Heart right ventricle (tissue), 16 donors: ENCODE measurements around the gene CHST11. TPM values are rescaled to one million over a fixed set of nuclear protein-coding genes. Genes with fewer than 3 reads are reported as not detected.

Experiments used
- ATAC-seq, 8 donors: fragments of 200-7000 bp; cut with Tn5 transposase; one replicate each; pipeline ENCODE4 v1.9.1; 2020; ENCODE audit warnings: mild to moderate bottlenecking in 8 of 8, moderate library complexity in 8 of 8, moderate number of reproducible peaks in 1 of 8
- DNase-seq, 2 donors: peaks; one replicate each; pipeline ENCODE4 v3.0.0-alpha.2; 2020
- H3K27ac ChIP-seq, 10 donors: fragments of 200-600 bp; sonication (generic) in 2 of 10; one replicate each; pipeline versions ENCODE4 v1.5.0 to v1.8.0; 2020 to 2022; ENCODE audit warnings: mild to moderate bottlenecking in 3 of 10
- H3K27me3 ChIP-seq, 7 donors: fragments of 200-600 bp; one replicate each; pipeline ENCODE4 v1.8.0; 2021 to 2022; ENCODE audit warnings: mild to moderate bottlenecking in 2 of 7
- H3K36me3 ChIP-seq, 9 donors: fragments of 200-600 bp; sonication (generic) in 1 of 9; one replicate each; pipeline versions ENCODE4 v1.5.0 to v1.8.0; 2020 to 2022; ENCODE audit warnings: mild to moderate bottlenecking in 2 of 9
- H3K4me1 ChIP-seq, 9 donors: fragments of 200-600 bp; sonication (generic) in 1 of 9; one replicate each; pipeline versions ENCODE4 v1.5.0 to v1.8.0; 2020 to 2022; ENCODE audit warnings: mild to moderate bottlenecking in 4 of 9
- H3K4me3 ChIP-seq, 10 donors: fragments of 200-600 bp; sonication (generic) in 2 of 10; one replicate each; pipeline versions ENCODE4 v1.5.0 to v1.8.0; 2020 to 2022; ENCODE audit warnings: mild to moderate bottlenecking in 7 of 10, moderate library complexity in 2 of 10
- H3K9me3 ChIP-seq, 11 donors: fragments of 200-600 bp in 10 of 11; sonication (generic) in 2 of 11; one replicate each; pipeline versions ENCODE4 v1.5.0 to v1.8.0; 2013 to 2022; ENCODE audit warnings: mild to moderate bottlenecking in 2 of 11, control low read depth in 1 of 11, moderate library complexity in 1 of 11
- WGBS, 2 donors: extraction: QIAGEN DNeasy Blood & Tissue Kit; methylation state at CpG; one replicate each; pipeline ENCODE4 v1.1.7; 2013; ENCODE audit warnings: inconsistent platforms in 1 of 2; 5-methylcytosine and 5-hydroxymethylcytosine counted together
- intact Hi-C, 10 donors: fragments of 100-400 bp; cut with DNase I; formaldehyde crosslinking; loops; one replicate each; pipeline versions ENCODE4 v1.11.1 to v1.14.2; 2022
- polyA plus RNA-seq, 2 donors: library from polyadenylated mRNA; stranded (reverse); fragments of 200-250 nt; gene quantifications; one replicate each; pipeline ENCODE4 v1.2.3, GENCODE V29; 2013
- total RNA-seq, 10 donors: library from RNA; stranded (reverse); fragmentation: NEBNext Ultra II Directional in 3 of 10; extraction: Animal tissue kit (Norgen Biotek cat#: 25700) in 3 of 10; gene quantifications; one replicate each; pipeline versions ENCODE4 v1.2.1 to v1.2.4, GENCODE V29; 2021 to 2023
- TF ChIP-seq, protein P1 (sequence below), 9 donors: fragments of 200-600 bp; sonication (generic) in 2 of 9; IDR thresholded peaks; one replicate each; pipeline versions ENCODE4 v1.5.0 to v1.8.0; 2021 to 2022; ENCODE audit warnings: antibody characterized with exemption in 9 of 9, mild to moderate bottlenecking in 5 of 9, moderate library complexity in 1 of 9
- donor health status: Arrhythmogenic right ventricular cardiomyopathy.
- donor health status: ischemic (EF 13 %, LVEDD 7.1; RV severe dilation, severe dysfunction).
- donor health status: healthy with polysubstance abuse.
- donor health status: DM: no; HTN: yes; CAD: no.
- donor health status: DM: no; HTN: no; CAD: no.
- donor health status: ischemic (EF 25% LVEDD 6.9; RV normal size, moderate dysfunction).
- donor health status: ischemic (EF 25% LVEDD 5.7; RV mildly dilated, moderate dysfunction).
- donor health status: healthy.
- donor health status: DM: yes; HTN: yes; CAD: no.
- donor health status: Ischemic cardiomyopathy.
- donor health status: ischemic (EF 35%, LVEDD 5.7; RV mildly dilated, moderate dysfunction).
- donor health status: nonischemic (EF 11% LVEDD 7.7; RV severe dilation, severe dysfunction).
- donor health status: DM: yes; HTN: yes; CAD: no.
- donor health status: PGD.
- donor health status: ischemic (EF 29% LVEDD 5.4; RV normal size, mild dysfunction).
- donor health status: nonischemic (EF 23%, LVEDD 6.1; RV moderate dilation, normal function).

CHST11 gene
- total and polyA plus RNA-seq, 12 donors, result 1.1 to 12.7 (median 4.3) TPM

DNA sequence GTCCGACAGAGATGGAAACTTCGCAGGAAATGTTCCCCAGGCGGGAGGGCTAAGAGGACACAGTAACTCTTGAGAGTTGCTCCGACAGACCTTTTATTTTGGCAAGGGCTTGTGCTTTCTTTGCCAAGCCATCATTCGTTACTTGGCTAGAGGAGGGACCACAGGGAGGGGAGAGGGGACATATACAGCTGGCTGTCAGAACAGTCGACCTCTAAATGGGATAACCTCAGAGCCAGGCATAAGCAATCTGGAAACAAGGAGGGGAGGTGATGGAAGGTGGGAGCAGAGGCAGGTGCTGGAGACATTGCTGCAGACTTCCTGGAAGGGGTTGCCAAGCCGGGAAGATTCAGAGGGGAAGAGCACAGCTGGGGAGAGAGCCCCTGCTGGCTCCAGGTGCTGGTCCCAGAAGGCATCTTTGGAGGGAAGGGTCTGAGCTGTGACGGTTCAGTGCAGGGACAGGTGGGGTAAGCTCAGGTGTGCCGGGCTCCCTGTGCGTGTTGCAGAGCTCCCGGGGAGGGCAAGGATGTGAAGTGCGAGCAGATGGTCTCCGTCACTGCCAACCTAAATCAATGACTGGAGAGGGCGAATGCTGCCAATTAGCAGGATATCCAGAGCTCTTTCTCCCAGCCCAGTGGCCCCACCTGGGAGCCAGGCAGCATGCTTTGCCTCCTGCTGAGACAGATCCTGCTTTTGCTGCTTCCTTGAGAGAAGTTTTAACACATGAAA is 50.1 kb downstream of the CHST11 start:
- Histone ChIP-seq H3K27ac (peak overlapping the region in 1 of 10 donors; percentile 1), H3K4me1 (peaks cover 3 to 67% (median 37%) of the 10 kb centered on the region in 9 donors), H3K27me3 (no peaks in the 10 kb centered on the region), H3K4me3 (no peak overlapping the region), H3K36me3 (no peaks in the 10 kb centered on the region), H3K9me3 (peaks cover 0 to 4% (median 0%) of the 10 kb centered on the region in 11 donors)
- WGBS, 2 donors, result 30% methylated on average over 14 of the region's 14 CpGs
- intact Hi-C loops, result loop anchor here in 1 of 10 donors (5.0 kb wide), 1 partner anchor 50 kb away; the partner anchor contains the start of gene CHST11
- DNase-seq (peak in 1 of 2 donors; percentile 68), ATAC-seq (peak; percentile 40 to 85 (median 73))
- TF ChIP-seq, protein P1, sequence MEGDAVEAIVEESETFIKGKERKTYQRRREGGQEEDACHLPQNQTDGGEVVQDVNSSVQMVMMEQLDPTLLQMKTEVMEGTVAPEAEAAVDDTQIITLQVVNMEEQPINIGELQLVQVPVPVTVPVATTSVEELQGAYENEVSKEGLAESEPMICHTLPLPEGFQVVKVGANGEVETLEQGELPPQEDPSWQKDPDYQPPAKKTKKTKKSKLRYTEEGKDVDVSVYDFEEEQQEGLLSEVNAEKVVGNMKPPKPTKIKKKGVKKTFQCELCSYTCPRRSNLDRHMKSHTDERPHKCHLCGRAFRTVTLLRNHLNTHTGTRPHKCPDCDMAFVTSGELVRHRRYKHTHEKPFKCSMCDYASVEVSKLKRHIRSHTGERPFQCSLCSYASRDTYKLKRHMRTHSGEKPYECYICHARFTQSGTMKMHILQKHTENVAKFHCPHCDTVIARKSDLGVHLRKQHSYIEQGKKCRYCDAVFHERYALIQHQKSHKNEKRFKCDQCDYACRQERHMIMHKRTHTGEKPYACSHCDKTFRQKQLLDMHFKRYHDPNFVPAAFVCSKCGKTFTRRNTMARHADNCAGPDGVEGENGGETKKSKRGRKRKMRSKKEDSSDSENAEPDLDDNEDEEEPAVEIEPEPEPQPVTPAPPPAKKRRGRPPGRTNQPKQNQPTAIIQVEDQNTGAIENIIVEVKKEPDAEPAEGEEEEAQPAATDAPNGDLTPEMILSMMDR (IDR thresholded peaks at IDR 0.05), result no peak

- H3K4me3 ChIP-seq, result no peak overlapping the region
- TF ChIP-seq, protein P1 (IDR thresholded peaks at IDR 0.05), result no peak
- no peaks in the 10 kb centered on the region for H3K27me3 ChIP-seq
- no peak overlapping the region for H3K27ac ChIP-seq
- intact Hi-C loops, result loop anchor here in 1 of 10 donors (5.0 kb wide), 1 partner anchor 50 kb away; the partner anchor contains the start of gene CHST11
- H3K4me1 ChIP-seq, result peaks cover 3 to 67% (median 37%) of the 10 kb centered on the region in 9 donors
- WGBS, 2 donors, result 97 to 98% methylated on average over 3 of the region's 3 CpGs
- DNase-seq (no peak), ATAC-seq (peak in 1 of 8 donors; percentile 13)
- no peaks in the 10 kb centered on the region for H3K36me3 ChIP-seq
- H3K9me3 ChIP-seq, result peaks cover 0 to 4% (median 0%) of the 10 kb centered on the region in 11 donors
Measured at GRCh38 chr12:104507672-104508071, 50.9 kb downstream of the CHST11 start.

GRCh38 chr12:104508752-104509446 is 52.2 kb downstream of the CHST11 start:
- no peak overlapping the region for H3K4me3 ChIP-seq
- TF ChIP-seq, protein P1 (IDR thresholded peaks at IDR 0.05), result no peak
- no peak for DNase-seq
- H3K27ac ChIP-seq, result no peak overlapping the region
- WGBS, 2 donors, result 94 to 100% methylated on average over 2 of the region's 2 CpGs
- intact Hi-C loops, result loop anchor here in 1 of 10 donors (5.0 kb wide), 1 partner anchor 52 kb away; the partner anchor contains the start of gene CHST11
- ATAC-seq, result no peak
- no peaks in the 10 kb centered on the region for H3K27me3 ChIP-seq
- H3K36me3 ChIP-seq, result no peaks in the 10 kb centered on the region
- peaks cover 3 to 61% (median 37%) of the 10 kb centered on the region in 9 donors for H3K4me1 ChIP-seq
- peaks cover 0 to 4% (median 0%) of the 10 kb centered on the region in 11 donors for H3K9me3 ChIP-seq

GRCh38 chr12:104510145-104510872 is 53.6 kb downstream of the CHST11 start:
- Histone ChIP-seq H3K4me3 (no peak overlapping the region), H3K27ac (no peak overlapping the region), H3K4me1 (peaks cover 3 to 60% (median 35%) of the 10 kb centered on the region in 9 donors), H3K27me3 (no peaks in the 10 kb centered on the region), H3K36me3 (no peaks in the 10 kb centered on the region), H3K9me3 (peaks cover 0 to 4% (median 0%) of the 10 kb centered on the region in 11 donors)
- ATAC-seq, result no peak
- TF ChIP-seq, protein P1 (IDR thresholded peaks at IDR 0.05), result no peak
- DNase-seq, result no peak
- WGBS, 2 donors, result 50 to 58% methylated on average over 2 of the region's 2 CpGs
- intact Hi-C loops, result no loop called here
